Ovary (tissue), 3 donors: ENCODE results near the gene SFXN5.

Source experiments
- CTCF ChIP-seq, 3 donors: fragments of 450-650 bp in 2 of 3; fragments of 200-600 bp in 1 of 3; IDR thresholded peaks; one replicate each; pipeline versions ENCODE4 v1.5.1 to v1.8.0; 2016 to 2022; ENCODE audit warnings: antibody characterized with exemption in 3 of 3, mild to moderate bottlenecking in 1 of 3
- EP300 ChIP-seq: sonication (generic); formaldehyde crosslinking; IDR thresholded peaks from one replicate; pipeline ENCODE4 v1.6.1; 2017; ENCODE audit warnings: antibody characterized with exemption
- donor health status: DM: no; HTN: no; CAD: no.

GRCh38 chr2:73007991-73008765, 63.3 kb downstream of the SFXN5 start:
- TF ChIP-seq CTCF (IDR thresholded peaks at IDR 0.05) (no peak), EP300 (no peak)
